GM15510 (cell line): Measurements from ENCODE around the gene TREML1.

ENCODE experiments used
- POLR2A ChIP-seq: IDR thresholded peaks from 3 replicates; pipeline ENCODE4 v1.6.1; 2011; ENCODE audit warnings: borderline replicate concordance; ENCODE audit not compliant: insufficient read length; ENCODE audit errors: extremely low read depth

Gene TREML1

GRCh38 chr6:41122918-41123317 is 31.2 kb downstream of the TREML1 start:
- TF ChIP-seq POLR2A, result no peak

- no peak for TF ChIP-seq POLR2A
Observed at GRCh38 chr6:41122373-41122772, 31.8 kb downstream of the TREML1 start.

GRCh38 chr6:41120058-41120457 is 34.1 kb downstream of the TREML1 start:
- no peak for TF ChIP-seq POLR2A

GRCh38 chr6:41119508-41119907 is 34.6 kb downstream of the TREML1 start:
- TF ChIP-seq POLR2A, result no peak

- no peak for TF ChIP-seq POLR2A
Observed at GRCh38 chr6:41111017-41111416, 43.1 kb downstream of the TREML1 start.

GRCh38 chr6:41103847-41104246 is 50.3 kb downstream of the TREML1 start:
- TF ChIP-seq POLR2A, result no peak

GRCh38 chr6:41100871-41101287 is 53.3 kb downstream of the TREML1 start:
- TF ChIP-seq POLR2A, result no peak
